ENCODE measurements around the gene WDPCP.

GRCh38 chr2:63435070-63435469, 153.2 kb downstream of the WDPCP start:
- TF ChIP-seq CTCF (IDR thresholded peaks at IDR 0.05), result no peak
- TF ChIP-seq POLR2A (IDR thresholded peaks at IDR 0.05), result no peak
- TF ChIP-seq POLR2AphosphoS5 (IDR thresholded peaks at IDR 0.05), result no peak

All from gastroesophageal sphincter (tissue), 3 donors.